ENCODE results near the gene SMTNL2.
"Not testable (repeated sequence)": the region's sequence is repeated elsewhere in the genome, so short reads cannot be mapped to it uniquely, and the experiment has no call there.

SMTNL2 gene

GRCh38 chr17:4634976-4635375 lies 50.6 kb downstream of the SMTNL2 start:
- DNase-seq (ENCODE audit: low read depth) = no peak

- DNase-seq (ENCODE audit: low read depth) = no peak
Measured at GRCh38 chr17:4635823-4636375, 51.6 kb downstream of the SMTNL2 start.

- DNase-seq (ENCODE audit: low read depth) = no peak
Measured at GRCh38 chr17:4636474-4637100, 52.3 kb downstream of the SMTNL2 start.

DNA sequence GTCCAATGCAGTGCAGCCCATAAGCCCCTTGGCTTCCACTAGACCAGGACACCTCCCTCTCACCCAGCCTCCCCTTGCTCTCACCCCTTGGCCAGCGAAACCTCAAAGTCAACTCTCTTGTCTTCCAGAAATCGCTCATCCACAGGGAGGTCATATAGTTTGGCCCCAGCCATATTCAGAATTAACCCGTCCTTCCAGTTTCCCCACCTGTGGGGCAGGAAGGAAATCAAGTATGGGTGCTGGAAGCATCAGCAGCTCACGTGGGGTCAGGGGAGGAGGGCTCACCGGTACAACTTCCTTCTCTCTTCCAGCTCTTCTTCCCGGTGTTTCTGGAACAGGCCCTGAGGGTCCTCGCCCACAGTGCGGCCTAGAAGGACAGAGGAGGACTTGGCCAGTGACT lies 54.4 kb downstream of the SMTNL2 start:
- not testable (repeated sequence) for DNase-seq (ENCODE audit: low read depth)

- not testable (repeated sequence) for DNase-seq (ENCODE audit: low read depth)
Measured at GRCh38 chr17:4639301-4640059, 55.2 kb downstream of the SMTNL2 start.

- not testable (repeated sequence) for DNase-seq (ENCODE audit: low read depth)
Measured at GRCh38 chr17:4640569-4641188, 56.4 kb downstream of the SMTNL2 start.

DNA sequence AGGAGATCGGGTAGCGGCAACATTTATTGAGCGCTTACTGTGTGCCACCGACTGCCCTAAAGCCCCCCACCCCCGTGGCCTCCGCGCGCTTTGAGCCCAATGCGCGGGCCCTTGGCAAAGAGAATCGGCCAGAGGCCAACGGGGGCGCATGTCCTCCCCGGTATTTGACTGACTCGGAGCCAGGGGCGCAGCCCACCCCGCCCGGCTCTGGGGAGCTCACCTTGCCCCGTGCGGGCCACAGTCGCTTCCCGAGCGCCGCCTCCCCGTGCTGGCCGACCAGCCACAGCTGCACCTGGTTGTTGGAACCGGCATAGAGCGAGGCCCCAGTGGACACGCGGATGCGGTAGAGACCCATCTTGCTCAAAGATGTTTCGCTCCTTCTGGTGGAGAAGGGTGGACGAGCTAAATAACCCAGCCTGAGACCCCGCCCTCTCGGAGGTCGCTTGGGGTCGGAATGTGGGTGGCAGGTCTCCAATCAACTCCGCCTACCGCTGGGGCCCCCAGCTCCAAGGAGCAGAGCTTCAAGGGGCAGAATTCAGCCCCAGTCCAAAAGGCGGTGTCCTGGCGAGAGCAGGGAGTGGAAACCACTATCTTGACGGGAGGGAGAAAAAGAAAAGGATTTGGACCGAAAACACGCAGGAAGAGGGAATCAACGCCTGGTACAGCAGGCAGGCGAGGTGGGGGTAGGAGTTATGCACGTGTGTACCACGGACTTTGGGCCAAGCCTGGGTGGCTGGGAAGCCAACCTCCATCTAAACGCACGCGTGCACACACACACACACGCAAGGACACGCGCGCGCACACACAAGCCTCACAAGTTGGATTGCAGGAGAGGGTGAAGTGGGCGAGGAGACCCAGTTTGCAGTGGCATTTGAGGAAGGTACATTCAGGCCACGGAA lies 57.2 kb downstream of the SMTNL2 start, which contains the start of gene ALOX15:
Gene ALOX15, minus strand, starts transcription at position 382 of the 899 bp plus-strand sequence. Its CDS starts 27 bp downstream, at position 355.
- no peak for DNase-seq (ENCODE audit: low read depth)

- DNase-seq (ENCODE audit: low read depth) = no peak
Measured at GRCh38 chr17:4642286-4642685, 58.0 kb downstream of the SMTNL2 start.

GRCh38 chr17:4643676-4644075 lies 59.3 kb downstream of the SMTNL2 start:
- no peak for DNase-seq (ENCODE audit: low read depth)

GRCh38 chr17:4645642-4646041 lies 61.3 kb downstream of the SMTNL2 start:
- DNase-seq (ENCODE audit: low read depth) = no peak

DNA sequence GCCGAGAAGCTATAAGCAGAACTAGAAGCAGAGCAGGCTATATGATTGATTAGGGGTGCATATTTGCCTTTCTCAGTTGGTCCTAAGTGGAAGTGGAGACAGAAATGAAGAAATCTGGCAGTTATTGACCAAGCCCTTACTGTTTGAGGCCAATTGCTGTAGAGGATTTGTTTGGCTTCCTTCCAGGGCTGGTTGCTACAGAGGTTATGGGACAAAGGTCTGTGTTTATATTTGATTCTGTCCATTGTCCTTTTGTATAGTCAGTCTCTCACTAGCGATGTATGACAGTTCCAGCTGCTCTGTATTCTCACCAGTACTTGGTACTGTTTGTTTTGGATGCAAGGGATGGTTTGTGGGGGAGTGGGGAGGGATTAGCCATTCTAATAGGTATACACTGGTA lies 64.4 kb downstream of the SMTNL2 start:
- DNase-seq (ENCODE audit: low read depth) = no peak

DNA sequence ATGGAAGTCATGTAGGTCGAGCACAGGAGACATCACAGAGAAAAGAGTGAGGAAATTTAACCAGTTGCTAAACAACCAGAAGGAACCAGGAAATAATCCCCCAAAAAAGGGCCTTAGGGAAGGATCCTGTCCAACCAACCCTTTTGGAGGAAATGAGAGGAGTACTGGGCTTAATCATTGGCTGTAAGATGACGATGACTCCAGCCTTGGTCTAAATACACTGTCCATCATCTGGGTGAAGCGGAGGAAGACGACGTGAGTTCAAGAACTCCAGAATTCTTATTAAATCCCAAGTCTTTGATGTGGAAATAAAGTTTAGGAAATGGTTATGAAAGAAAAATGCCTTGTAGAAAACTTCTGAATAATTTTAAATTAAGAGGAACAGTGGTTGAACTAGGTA lies 68.7 kb downstream of the SMTNL2 start:
- no peak for DNase-seq (ENCODE audit: low read depth)

GRCh38 chr17:4655933-4656332 lies 71.6 kb downstream of the SMTNL2 start:
- not testable (repeated sequence) for DNase-seq (ENCODE audit: low read depth)

GRCh38 chr17:4657678-4658077 lies 73.3 kb downstream of the SMTNL2 start:
- no peak for DNase-seq (ENCODE audit: low read depth)

Data from stimulated activated CD8-positive, alpha-beta memory T cell treated with anti-CD3 and anti-CD28 coated beads, Interleukin-15, amount 100 ng/mL, for 1 hour (primary cell).